Duodenal mucosa (tissue), 2 donors: ENCODE data around the gene CTNNB1.

Source experiments
- H3K27ac ChIP-seq: one replicate; pipeline ENCODE4 v1.7.0; 2013; ENCODE audit warnings: low read depth, low read length
- H3K27me3 ChIP-seq, 2 donors: one replicate each; pipeline ENCODE4 v1.7.0; 2013; ENCODE audit warnings: low read length in 2 of 2, control low read depth in 1 of 2; ENCODE audit not compliant: insufficient read depth in 2 of 2, control insufficient read depth in 1 of 2
- H3K36me3 ChIP-seq, 2 donors: one replicate each; pipeline ENCODE4 v1.7.0; 2013; ENCODE audit warnings: low read length in 2 of 2, control low read depth in 1 of 2; ENCODE audit not compliant: insufficient read depth in 2 of 2, control insufficient read depth in 1 of 2
- H3K4me1 ChIP-seq, 2 donors: one replicate each; pipeline ENCODE4 v1.7.0; 2013; ENCODE audit warnings: low read length in 2 of 2, control low read depth in 1 of 2; ENCODE audit not compliant: insufficient read depth in 2 of 2, control insufficient read depth in 1 of 2
- H3K4me3 ChIP-seq, 2 donors: one replicate each; pipeline ENCODE4 v1.7.0; 2013; ENCODE audit warnings: low read length in 2 of 2, low read depth in 1 of 2
- H3K9ac ChIP-seq, 2 donors: one replicate each; pipeline ENCODE4 v1.7.0; 2013; ENCODE audit warnings: low read length in 2 of 2, low read depth in 1 of 2
- H3K9me3 ChIP-seq, 2 donors: one replicate each; pipeline ENCODE4 v1.7.0; 2013; ENCODE audit warnings: low read length in 2 of 2, control low read depth in 1 of 2; ENCODE audit not compliant: control insufficient read depth in 1 of 2

CTNNB1 gene

DNA sequence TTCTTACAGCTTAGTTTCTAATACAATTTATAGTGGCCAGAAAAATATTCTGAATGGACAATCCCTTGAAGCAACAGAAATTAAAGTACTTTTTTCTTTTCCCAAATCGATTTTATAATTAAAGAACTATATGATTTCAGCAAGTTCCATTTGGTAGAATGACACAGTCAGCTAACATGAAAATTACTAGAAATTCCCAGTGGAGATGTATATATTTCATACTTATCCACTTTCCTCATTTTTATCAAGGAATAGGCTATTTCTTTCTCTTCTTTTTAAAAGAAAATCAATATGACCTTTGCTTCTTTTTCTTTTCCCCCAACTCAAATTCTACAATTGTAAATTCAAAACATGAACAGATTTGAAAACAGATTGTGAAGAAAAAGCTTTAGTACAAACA is 6.4 kb upstream of the CTNNB1 start:
- Histone ChIP-seq H3K9me3 (no peaks in the 10 kb centered on the region), H3K27me3 (no peaks in the 10 kb centered on the region), H3K9ac (no peak overlapping the region), H3K4me1 (peaks cover 5 to 6% of the 10 kb centered on the region in 2 donors), H3K27ac (no peak overlapping the region), H3K36me3 (no peaks in the 10 kb centered on the region), H3K4me3 (no peak overlapping the region)

DNA sequence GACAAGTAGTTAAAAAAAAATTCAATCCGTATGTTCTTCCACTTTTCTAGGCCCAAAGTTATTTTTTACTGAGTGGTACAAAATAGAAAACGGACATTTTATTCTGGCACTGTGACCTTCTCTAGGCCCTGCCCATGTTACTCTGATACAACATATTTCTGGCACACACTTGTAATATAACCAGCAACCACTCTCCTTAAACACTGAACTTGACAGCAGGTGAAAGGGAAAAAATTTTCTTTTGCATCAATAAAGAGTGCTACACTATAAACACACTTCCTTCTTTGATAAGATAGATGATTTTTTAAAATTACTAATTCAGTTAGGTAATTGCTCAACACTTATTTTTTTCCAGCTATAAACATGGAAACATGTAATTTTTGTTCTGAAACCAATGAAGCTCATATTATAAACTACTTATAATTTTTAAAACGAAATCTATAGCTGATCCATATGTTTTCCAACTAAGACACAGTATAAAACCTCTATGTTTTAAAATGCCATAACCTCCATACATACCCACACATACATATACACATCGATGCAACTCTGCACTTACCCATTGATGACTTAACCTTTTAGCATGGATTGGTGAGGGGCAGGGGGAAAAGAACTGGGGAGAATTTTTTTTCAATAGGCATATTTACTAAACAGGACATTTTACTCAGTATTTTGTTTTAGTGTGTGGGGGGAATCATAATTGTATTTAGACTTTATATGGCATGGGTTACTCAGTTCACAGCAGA is 5.3 kb upstream of the CTNNB1 start:
- no peaks in the 10 kb centered on the region for H3K36me3 ChIP-seq
- peaks cover 6 to 8% of the 10 kb centered on the region in 2 donors for H3K4me1 ChIP-seq
- H3K9me3 ChIP-seq, result no peaks in the 10 kb centered on the region
- no peak overlapping the region for H3K27ac ChIP-seq
- no peak overlapping the region for H3K9ac ChIP-seq
- no peak overlapping the region for H3K4me3 ChIP-seq
- no peaks in the 10 kb centered on the region for H3K27me3 ChIP-seq

DNA sequence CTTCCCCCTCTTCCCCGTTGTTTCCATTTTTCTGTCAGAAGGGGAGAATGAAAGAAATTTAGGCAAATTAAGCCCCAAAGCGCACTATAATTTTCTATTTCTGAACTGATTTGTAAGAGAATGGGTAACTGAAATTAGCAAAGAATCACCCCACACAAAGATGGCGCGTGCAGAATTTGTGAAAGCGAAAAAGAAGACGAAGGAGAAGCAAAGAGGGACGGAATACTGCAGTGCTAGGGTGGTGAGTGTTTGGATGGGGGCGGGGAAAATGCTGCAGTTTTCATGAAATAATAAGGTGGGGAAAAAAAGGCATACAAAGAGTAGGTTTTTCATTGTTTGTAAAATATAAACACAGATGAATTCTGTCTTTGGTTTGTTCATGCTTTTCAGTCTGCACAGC is 4.6 kb upstream of the CTNNB1 start:
- Histone ChIP-seq H3K4me3 (no peak overlapping the region), H3K27me3 (no peaks in the 10 kb centered on the region), H3K27ac (no peak overlapping the region), H3K9ac (no peak overlapping the region), H3K4me1 (peaks cover 6 to 8% of the 10 kb centered on the region in 2 donors), H3K9me3 (no peaks in the 10 kb centered on the region), H3K36me3 (no peaks in the 10 kb centered on the region)

DNA sequence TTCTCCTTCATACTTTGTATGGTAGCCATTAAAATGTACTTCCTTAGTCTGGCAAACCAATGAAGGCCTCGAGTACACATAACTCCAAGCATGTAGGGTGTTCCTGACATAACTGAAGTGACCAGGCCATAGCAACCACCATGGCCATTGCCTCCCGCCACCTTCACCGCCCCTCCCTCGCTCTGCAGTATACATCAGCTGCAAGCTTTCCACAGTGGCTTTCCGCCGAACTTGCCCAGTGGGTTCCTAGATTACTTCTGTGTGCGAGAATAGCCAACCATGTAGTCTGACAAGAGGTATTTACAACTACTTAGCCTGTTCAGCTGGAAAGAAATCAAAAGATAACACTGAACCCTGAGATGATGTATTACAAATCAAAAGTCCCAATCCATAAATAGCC is 3.4 kb upstream of the CTNNB1 start:
- no peak overlapping the region for H3K9ac ChIP-seq
- H3K27me3 ChIP-seq, result no peaks in the 10 kb centered on the region
- H3K27ac ChIP-seq, result no peak overlapping the region
- H3K4me3 ChIP-seq, result no peak overlapping the region
- H3K4me1 ChIP-seq, result peaks cover 6 to 8% of the 10 kb centered on the region in 2 donors
- H3K36me3 ChIP-seq, result no peaks in the 10 kb centered on the region
- no peaks in the 10 kb centered on the region for H3K9me3 ChIP-seq

DNA sequence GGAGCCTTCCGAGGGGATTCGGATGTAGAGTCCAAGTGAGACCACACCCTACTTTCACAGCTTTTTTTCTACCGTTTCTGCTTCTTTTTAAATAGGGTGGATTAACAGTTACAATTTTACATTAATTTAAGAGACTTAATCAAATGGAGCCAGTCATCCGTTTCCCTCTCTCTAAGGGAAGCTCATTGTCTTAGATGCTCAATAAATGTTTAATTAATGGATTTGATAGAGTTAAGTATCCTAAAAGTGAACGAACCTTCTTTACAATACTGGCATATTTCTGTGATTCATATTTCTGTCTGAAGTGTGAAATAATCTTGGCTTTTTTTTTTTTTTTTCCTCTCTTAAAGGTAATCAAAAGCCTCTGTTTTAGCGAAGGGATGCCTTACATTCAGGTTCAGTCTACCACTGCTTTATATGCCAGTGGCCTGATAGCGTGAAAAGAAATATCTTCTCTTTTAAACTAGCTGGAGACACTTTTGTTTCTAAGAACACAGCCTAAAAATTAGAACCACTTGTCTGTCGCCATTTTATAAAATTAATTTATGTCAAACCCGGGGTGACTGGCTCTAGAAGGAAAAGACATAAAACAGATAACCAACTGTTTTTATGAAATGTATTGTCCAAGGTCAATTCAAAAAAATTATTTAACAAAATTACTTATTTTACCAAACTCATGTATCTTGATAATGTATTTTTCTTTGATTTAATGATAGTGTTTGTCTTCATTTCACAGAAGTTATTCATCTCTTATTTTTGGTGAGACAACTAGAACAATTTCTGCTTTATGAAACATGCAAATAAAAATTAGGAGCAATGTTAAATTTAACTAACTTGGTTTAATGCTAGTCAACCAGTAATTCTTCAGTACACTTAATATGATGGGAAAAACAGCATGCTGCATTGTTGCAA is 2.5 kb upstream of the CTNNB1 start:
- Histone ChIP-seq H3K27ac (no peak overlapping the region), H3K36me3 (no peaks in the 10 kb centered on the region), H3K9ac (no peak overlapping the region), H3K4me1 (peaks cover 12 to 13% of the 10 kb centered on the region in 2 donors), H3K9me3 (no peaks in the 10 kb centered on the region), H3K27me3 (no peaks in the 10 kb centered on the region), H3K4me3 (no peak overlapping the region)

DNA sequence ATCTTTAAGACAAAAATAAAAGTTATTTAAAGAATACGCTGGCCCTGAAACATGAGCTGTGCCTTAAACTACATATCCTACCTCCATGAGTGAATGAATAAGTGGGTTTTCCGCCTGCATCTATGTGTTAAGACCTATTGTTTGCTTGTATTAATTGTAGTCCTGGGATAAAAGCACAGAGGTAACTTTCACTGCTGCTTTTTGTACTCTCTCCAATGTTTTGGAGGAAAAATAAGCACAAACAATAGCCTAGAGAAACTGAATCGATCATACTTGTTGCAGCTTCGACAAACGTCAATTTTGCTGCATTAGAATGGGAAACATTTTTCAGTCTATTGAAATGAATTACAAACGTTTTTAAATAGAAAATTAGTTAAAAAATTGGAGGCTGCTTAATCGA is 1.3 kb upstream of the CTNNB1 start:
- no peaks in the 10 kb centered on the region for H3K36me3 ChIP-seq
- H3K9ac ChIP-seq, result peak overlapping the region in 1 of 2 donors; percentile 95
- H3K4me3 ChIP-seq, result no peak overlapping the region
- no peaks in the 10 kb centered on the region for H3K27me3 ChIP-seq
- H3K9me3 ChIP-seq, result no peaks in the 10 kb centered on the region
- H3K27ac ChIP-seq, result no peak overlapping the region
- H3K4me1 ChIP-seq, result peaks cover 24% of the 10 kb centered on the region in 2 donors

DNA sequence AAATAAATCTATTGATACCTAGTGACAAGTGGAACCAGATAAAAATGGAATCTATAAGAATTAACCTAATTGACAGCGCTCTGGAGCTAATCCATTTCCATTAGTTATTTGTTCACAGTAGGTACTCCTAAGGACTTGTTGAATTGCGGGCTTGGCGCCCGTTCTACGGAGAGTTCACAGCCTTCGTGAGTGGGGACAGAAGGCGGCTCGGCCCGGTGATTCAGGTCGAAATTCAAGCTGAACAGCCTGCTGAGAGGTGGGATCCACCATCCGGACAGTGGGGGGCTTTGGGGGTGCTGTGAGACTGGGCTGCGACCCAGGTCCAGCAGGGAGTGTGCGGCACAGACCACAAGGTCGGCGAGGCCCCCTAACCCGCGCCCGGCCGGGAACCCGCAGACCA is 779 bp upstream of the CTNNB1 start:
- peak overlapping the region; percentile 58 to 95 for H3K9ac ChIP-seq
- no peaks in the 10 kb centered on the region for H3K36me3 ChIP-seq
- no peaks in the 10 kb centered on the region for H3K27me3 ChIP-seq
- peaks cover 27 to 29% of the 10 kb centered on the region in 2 donors for H3K4me1 ChIP-seq
- H3K9me3 ChIP-seq, result no peaks in the 10 kb centered on the region
- H3K4me3 ChIP-seq, result peak overlapping the region; percentile 81 to 88
- peak overlapping the region; percentile 99 for H3K27ac ChIP-seq

DNA sequence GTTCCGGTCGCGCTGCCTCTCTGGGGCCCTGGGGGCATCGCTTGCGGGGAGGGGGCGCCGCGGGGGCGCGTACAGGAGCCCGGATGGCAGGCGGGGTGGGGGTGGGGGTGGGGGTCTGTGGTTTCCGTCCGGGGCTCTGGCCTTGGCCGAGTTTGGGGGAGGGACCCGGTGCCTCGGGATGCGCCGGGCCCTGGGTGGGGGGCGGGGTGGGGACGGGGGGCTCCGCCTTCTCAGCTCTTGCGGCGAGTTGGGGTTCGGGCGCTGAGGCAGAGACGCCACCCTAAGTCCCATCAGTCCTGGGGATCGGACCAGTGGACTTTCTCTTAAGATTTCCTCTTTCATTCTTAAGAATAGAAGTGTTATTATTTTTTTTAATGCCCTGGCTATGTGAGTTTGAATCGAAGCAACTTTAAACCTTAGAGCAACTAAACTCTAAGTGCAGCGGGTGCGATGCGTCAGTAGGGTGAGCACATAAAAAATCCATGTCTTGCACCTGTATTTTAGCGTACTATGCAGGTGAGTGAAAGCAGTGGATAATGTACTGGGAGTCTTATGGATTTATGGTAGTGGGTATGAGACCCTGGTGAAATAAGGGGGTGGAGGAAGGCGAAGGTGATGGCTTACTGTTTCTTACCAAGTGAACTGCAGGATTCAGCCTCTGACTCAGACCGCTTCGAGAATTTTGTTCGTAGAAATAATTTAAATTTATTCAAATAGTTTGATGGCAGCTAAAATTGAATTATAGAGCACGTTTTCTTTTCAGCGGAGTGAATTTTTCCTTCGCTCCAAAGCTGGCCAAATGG is 762 bp downstream of the CTNNB1 start:
- Histone ChIP-seq H3K4me1 (peaks cover 34 to 43% of the 10 kb centered on the region in 2 donors), H3K27ac (peak overlapping the region; percentile 99), H3K36me3 (no peaks in the 10 kb centered on the region), H3K9me3 (no peaks in the 10 kb centered on the region), H3K27me3 (no peaks in the 10 kb centered on the region), H3K9ac (peak overlapping the region; percentile 52 to 95), H3K4me3 (peak overlapping the region; percentile 88 to 99)

DNA sequence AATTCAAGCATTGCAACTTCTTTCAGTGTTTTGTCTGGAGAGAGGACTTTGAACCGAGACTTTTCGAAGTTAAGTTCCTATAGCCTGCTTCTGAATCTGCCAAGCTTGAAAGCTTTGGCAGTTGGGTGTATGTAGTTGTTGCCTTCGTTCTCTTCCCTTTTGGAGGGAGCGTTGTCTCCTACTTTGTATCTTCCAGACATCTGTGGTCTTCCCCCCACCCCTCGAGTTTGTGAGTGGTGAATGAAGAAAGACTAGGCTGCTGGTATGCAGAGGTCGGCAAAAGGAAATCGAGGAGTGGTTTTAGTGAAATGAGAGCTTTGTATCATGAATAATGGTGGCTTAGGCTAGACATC is 1.3 kb downstream of the CTNNB1 start:
- H3K4me3 ChIP-seq, result peak overlapping the region; percentile 78 to 99
- H3K27ac ChIP-seq, result peak overlapping the region; percentile 67
- peaks cover 34 to 44% of the 10 kb centered on the region in 2 donors for H3K4me1 ChIP-seq
- H3K36me3 ChIP-seq, result no peaks in the 10 kb centered on the region
- H3K27me3 ChIP-seq, result no peaks in the 10 kb centered on the region
- H3K9ac ChIP-seq, result peak overlapping the region; percentile 52 to 95
- H3K9me3 ChIP-seq, result no peaks in the 10 kb centered on the region
